Esophagus muscularis mucosa (tissue), 4 donors: ENCODE results near the gene ATG2B.

Source experiments
- CTCF ChIP-seq, 3 experiments: fragments of 200-600 bp in 2 of 3; fragments of 450-650 bp in 1 of 3; sonication (generic) in 2 of 3; IDR thresholded peaks; one replicate each; pipeline ENCODE4 v1.5.1; 2017 to 2019; ENCODE audit warnings: antibody characterized with exemption in 3 of 3, mild to moderate bottlenecking in 2 of 3, moderate library complexity in 1 of 3
- EP300 ChIP-seq: sonication (generic); formaldehyde crosslinking; IDR thresholded peaks from one replicate; pipeline ENCODE4 v1.6.1; 2017; ENCODE audit warnings: antibody characterized with exemption
- POLR2A ChIP-seq: fragments of 450-650 bp; IDR thresholded peaks from one replicate; pipeline ENCODE4 v1.6.1; 2017; ENCODE audit warnings: antibody characterized with exemption, moderate library complexity, mild to moderate bottlenecking, low read depth
- POLR2AphosphoS5 ChIP-seq, 2 donors: sonication (generic); formaldehyde crosslinking; IDR thresholded peaks; one replicate each; pipeline ENCODE4 v1.6.1; 2017; ENCODE audit warnings: antibody characterized with exemption in 2 of 2

GRCh38 chr14:96359959-96360358, 3.2 kb downstream of the ATG2B start:
- TF ChIP-seq CTCF (IDR thresholded peaks at IDR 0.05) (no peak), POLR2AphosphoS5 (IDR thresholded peaks at IDR 0.05) (no peak), POLR2A (no peak), EP300 (no peak)
